Measurements from ENCODE around the gene TSTD1. TPM values are rescaled to one million over a fixed set of nuclear protein-coding genes. Genes with fewer than 3 reads are reported as not detected.
"Not testable (repeated sequence)": the region's sequence is repeated elsewhere in the genome, so short reads cannot be mapped to it uniquely, and the experiment has no call there.

TSTD1 gene
- total RNA-seq, 1 donor from 2014 or later, result 7.2 TPM

DNA sequence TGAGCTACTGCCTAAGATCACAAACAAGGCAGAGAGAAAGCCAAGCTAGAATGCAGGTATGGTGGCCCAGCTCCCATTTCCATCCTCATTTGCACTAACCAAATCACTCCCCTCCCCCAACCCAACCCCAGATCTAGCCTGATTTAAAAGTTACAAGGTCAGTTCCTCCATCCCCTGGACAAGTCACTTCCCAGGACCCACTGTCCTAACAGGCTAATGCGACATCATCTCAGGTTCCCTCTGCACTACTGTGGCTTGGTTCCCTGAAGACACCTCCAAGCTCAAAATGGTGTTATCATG, 20.2 kb downstream of the TSTD1 start:
- no peaks in the 10 kb centered on the region for H3K9me3 Mint-ChIP-seq
- H3K4me1 Mint-ChIP-seq, result peaks cover 28% of the 10 kb centered on the region
- DNase-seq (ENCODE audit: low read depth, low spot score), result no peak
- TF ChIP-seq, protein P1, sequence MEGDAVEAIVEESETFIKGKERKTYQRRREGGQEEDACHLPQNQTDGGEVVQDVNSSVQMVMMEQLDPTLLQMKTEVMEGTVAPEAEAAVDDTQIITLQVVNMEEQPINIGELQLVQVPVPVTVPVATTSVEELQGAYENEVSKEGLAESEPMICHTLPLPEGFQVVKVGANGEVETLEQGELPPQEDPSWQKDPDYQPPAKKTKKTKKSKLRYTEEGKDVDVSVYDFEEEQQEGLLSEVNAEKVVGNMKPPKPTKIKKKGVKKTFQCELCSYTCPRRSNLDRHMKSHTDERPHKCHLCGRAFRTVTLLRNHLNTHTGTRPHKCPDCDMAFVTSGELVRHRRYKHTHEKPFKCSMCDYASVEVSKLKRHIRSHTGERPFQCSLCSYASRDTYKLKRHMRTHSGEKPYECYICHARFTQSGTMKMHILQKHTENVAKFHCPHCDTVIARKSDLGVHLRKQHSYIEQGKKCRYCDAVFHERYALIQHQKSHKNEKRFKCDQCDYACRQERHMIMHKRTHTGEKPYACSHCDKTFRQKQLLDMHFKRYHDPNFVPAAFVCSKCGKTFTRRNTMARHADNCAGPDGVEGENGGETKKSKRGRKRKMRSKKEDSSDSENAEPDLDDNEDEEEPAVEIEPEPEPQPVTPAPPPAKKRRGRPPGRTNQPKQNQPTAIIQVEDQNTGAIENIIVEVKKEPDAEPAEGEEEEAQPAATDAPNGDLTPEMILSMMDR (conservative IDR thresholded peaks at IDR 0.05), result no peak
- no peaks in the 10 kb centered on the region for H3K36me3 Mint-ChIP-seq (ENCODE audit: low read depth)
- H3K27me3 Mint-ChIP-seq (ENCODE audit: low read depth), result peaks cover 58% of the 10 kb centered on the region
- no peak overlapping the region for H3K4me3 Mint-ChIP-seq
- no peak overlapping the region for H3K27ac Mint-ChIP-seq (ENCODE audit: unreplicated experiment)

DNA sequence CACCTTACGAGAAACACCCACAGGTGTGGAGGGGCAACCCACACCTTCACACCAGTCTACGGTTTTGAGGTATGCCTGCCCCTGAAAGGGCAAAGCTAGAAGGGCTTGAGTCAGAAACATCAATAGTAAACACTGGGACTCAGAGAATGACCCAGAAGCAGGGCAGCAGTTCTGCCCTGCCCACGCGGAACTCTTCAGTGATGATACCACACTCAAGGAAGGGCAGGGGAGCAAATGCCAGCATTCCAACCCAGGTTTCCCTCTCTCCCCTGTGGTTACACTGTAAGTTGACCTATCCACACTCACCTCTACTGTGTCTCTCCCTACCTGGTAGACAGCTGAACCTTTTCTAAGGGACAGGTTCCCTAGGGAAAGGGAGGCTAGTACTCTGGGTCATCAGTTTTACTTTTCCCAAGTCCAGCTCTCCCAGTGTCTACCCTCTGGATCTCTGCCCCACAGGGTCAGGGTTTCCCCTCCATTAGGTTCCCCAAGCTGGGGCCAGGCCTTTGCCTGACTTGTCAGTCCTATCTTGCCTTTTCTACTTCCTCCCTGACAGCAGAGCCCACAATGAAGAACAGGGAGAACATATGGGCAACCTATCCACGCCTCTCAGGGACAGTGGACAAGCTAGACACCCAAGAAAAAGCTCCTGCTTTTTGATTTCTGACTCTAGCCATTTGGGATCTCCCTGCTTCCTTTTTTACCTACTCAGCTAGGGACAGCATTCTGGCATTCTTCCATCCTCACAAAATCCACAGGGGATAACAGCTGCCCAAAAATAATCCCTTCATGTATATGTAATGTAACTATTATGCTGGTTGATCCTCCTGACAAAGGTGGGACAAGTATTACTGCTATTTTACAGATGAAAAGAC, 20.8 kb downstream of the TSTD1 start:
- H3K36me3 Mint-ChIP-seq (ENCODE audit: low read depth), result no peaks in the 10 kb centered on the region
- no peak overlapping the region for H3K4me3 Mint-ChIP-seq
- peaks cover 58% of the 10 kb centered on the region for H3K27me3 Mint-ChIP-seq (ENCODE audit: low read depth)
- no peaks in the 10 kb centered on the region for H3K9me3 Mint-ChIP-seq
- no peak for DNase-seq (ENCODE audit: low read depth, low spot score)
- TF ChIP-seq, protein P1 (conservative IDR thresholded peaks at IDR 0.05), result no peak
- H3K4me1 Mint-ChIP-seq, result peaks cover 34% of the 10 kb centered on the region
- H3K27ac Mint-ChIP-seq (ENCODE audit: unreplicated experiment), result no peak overlapping the region

- not testable (repeated sequence) for H3K27ac Mint-ChIP-seq (ENCODE audit: unreplicated experiment); H3K9me3 Mint-ChIP-seq; H3K4me3 Mint-ChIP-seq; H3K36me3 Mint-ChIP-seq (ENCODE audit: low read depth); DNase-seq (ENCODE audit: low read depth, low spot score)
- H3K27me3 Mint-ChIP-seq (ENCODE audit: low read depth), result peaks cover 51% of the 10 kb centered on the region
- peaks cover 34% of the 10 kb centered on the region for H3K4me1 Mint-ChIP-seq
These were observed 21.6 kb downstream of the TSTD1 start for GRCh38 chr1:161017181-161017580.

DNA sequence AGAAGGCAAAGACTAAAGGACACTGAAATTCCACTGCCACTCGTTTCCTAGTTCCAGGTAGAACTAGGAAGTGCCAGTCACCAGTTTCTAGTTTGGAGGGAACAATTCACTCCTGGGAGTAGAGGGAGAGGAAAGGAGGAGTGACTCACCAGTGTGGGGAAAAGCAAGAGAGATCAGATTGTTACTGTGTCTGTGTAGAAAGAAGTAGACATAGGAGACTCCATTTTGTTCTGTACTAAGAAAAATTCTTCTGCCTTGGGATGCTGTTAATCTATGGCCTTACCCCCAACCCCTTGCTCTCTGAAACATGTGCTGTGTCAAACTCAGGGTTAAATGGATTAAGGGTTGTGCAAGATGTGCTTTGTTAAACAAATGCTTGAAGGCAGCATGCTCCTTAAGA, 22.1 kb downstream of the TSTD1 start:
- not testable (repeated sequence) for H3K9me3 Mint-ChIP-seq; H3K27ac Mint-ChIP-seq (ENCODE audit: unreplicated experiment); H3K36me3 Mint-ChIP-seq (ENCODE audit: low read depth); H3K4me3 Mint-ChIP-seq; DNase-seq (ENCODE audit: low read depth, low spot score)
- Mint-ChIP-seq H3K27me3 (ENCODE audit: low read depth) (peaks cover 46% of the 10 kb centered on the region), H3K4me1 (peaks cover 34% of the 10 kb centered on the region)

DNA sequence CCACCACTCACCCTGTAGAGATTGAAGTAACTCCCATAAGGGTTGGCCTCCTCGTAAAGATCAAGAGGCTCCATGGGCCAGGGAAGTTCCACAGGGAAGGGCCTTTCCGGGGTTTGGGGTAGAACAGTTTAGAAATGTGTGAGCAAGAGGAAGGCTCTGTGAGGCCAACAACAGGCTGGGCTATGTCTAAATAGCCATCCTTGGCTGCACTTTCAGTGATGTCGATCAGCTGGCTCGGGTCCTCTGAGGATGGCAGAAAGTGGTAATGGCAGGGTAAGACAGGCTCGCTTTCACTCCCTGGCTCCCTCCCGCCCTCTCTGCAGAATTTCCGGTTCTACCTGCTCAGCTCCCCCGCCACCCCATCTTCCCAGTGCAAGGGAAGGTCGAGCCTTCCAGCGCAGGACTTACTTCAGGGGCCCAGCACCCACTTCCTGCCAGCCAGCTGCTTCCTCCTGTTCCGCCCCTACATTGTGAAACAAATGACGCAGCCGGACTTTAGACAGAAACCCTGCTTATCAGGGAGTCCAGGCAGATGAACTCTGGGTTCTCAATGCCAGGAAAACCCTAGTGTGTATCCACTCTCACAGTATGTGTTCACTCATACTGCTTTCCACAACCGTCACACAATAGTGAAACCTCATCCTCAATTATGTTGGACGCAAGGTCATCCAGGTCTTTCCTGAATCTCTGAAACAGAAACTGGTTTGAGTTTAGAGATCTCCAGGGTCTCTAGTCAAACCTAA, 25.1 kb downstream of the TSTD1 start:
- no peak for DNase-seq (ENCODE audit: low read depth, low spot score)
- Mint-ChIP-seq H3K4me3 (no peak overlapping the region), H3K27me3 (ENCODE audit: low read depth) (peaks cover 16% of the 10 kb centered on the region)

GRCh38 chr1:161013131-161013487, 25.7 kb downstream of the TSTD1 start:
- no peaks in the 10 kb centered on the region for H3K9me3 Mint-ChIP-seq
- DNase-seq (ENCODE audit: low read depth, low spot score), result no peak
- peaks cover 13% of the 10 kb centered on the region for H3K4me1 Mint-ChIP-seq
- H3K4me3 Mint-ChIP-seq, result no peak overlapping the region
- peaks cover 11% of the 10 kb centered on the region for H3K27me3 Mint-ChIP-seq (ENCODE audit: low read depth)
- TF ChIP-seq, protein P1 (conservative IDR thresholded peaks at IDR 0.05), result no peak
- H3K36me3 Mint-ChIP-seq (ENCODE audit: low read depth), result no peaks in the 10 kb centered on the region
- H3K27ac Mint-ChIP-seq (ENCODE audit: unreplicated experiment), result no peak overlapping the region

More for the DNA sequence above, 25.1 kb downstream of the TSTD1 start:
- TF ChIP-seq, protein P1 (conservative IDR thresholded peaks at IDR 0.05), result no peak
- H3K36me3 Mint-ChIP-seq (ENCODE audit: low read depth), result no peaks in the 10 kb centered on the region
- peaks cover 13% of the 10 kb centered on the region for H3K4me1 Mint-ChIP-seq
- no peak overlapping the region for H3K27ac Mint-ChIP-seq (ENCODE audit: unreplicated experiment)
- no peaks in the 10 kb centered on the region for H3K9me3 Mint-ChIP-seq
